GM15510 (cell line): ENCODE results near the gene CBX4.

ENCODE experiments used
- POLR2A ChIP-seq: IDR thresholded peaks from 3 replicates; pipeline ENCODE4 v1.6.1; 2011; ENCODE audit warnings: borderline replicate concordance; ENCODE audit not compliant: insufficient read length; ENCODE audit errors: extremely low read depth

The CBX4 gene

DNA sequence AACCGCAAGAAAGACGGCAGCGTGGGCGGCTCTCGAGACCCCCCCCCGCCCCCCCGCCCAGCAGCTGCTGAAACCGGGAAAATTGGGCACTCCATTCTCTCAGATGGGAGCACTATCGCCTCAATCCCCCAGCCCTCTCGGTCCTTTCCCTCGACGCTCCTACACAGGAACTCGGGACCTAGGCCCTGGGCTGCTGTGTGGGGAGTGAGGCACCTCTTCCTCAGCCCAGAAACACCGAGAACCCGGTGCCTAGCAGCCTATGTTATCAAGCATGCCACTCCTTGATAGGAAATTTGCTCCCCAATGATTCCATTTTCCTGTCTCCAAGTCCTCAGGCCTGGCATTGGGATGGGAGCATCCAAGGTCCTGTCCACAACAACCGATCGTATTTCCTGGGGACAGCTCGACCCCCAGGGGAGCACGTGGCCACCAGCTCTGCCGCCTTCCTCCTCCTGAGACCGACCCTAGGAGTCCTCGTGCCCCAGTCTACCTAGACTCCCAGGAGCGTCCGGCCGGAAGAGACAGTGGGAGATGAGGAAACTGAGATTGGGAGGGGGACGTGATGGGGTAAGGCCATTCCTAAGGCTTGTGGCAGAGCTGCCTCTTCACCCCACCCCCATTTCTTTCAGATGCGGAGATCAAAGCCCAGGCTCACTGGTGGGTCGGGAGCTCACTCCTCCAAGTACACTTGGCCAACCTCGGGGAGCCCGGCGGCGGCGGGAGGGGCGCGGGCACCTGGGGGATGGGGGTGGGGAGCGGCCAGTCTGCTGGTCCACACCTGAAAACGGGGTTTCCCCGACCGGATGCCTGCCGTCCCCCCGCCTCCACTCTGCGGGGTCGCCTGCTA, 24.9 kb downstream of the CBX4 start:
- no peak for TF ChIP-seq POLR2A

DNA sequence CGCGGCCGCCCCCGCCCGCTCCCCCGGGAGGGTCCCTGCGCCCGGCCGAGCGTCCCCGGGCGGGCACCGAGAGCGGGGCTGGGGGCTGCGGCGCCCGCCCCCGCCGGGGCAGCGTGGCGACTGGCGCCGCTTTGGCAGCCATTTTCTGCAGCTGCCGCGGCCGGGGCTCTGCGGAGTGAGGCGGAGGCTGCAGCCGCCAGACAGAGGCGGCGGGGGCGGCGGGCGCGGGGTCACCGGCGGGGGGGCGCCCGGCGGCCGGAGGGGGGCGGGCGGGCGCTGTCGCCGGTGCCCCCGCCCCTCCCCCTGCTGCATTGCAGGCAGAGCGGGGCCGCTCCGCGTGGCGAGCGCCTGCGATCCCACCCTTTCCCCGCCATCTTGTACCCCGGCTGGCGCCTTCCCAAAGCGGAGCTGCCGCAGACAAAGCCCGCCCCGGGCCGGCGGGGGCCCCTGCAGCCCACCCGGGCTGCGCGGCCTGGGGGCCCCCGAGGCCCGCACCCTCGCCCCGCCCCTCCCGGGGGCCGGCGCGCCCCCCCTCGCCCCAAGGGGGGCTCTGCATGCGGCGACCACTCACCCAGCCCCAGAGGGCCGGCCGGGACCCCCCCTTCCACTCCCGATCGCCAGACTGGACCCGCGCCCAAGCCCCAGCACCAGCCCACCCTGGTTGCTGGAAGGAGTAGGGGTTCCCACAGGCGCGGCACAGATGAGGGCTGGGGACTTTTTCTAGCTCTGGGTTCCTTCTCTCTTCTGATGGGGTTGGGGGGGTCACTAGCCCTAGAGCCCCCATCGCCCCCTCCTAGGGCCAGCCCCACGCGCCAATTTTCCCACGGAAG, 25.7 kb downstream of the CBX4 start:
- TF ChIP-seq POLR2A, result no peak

DNA sequence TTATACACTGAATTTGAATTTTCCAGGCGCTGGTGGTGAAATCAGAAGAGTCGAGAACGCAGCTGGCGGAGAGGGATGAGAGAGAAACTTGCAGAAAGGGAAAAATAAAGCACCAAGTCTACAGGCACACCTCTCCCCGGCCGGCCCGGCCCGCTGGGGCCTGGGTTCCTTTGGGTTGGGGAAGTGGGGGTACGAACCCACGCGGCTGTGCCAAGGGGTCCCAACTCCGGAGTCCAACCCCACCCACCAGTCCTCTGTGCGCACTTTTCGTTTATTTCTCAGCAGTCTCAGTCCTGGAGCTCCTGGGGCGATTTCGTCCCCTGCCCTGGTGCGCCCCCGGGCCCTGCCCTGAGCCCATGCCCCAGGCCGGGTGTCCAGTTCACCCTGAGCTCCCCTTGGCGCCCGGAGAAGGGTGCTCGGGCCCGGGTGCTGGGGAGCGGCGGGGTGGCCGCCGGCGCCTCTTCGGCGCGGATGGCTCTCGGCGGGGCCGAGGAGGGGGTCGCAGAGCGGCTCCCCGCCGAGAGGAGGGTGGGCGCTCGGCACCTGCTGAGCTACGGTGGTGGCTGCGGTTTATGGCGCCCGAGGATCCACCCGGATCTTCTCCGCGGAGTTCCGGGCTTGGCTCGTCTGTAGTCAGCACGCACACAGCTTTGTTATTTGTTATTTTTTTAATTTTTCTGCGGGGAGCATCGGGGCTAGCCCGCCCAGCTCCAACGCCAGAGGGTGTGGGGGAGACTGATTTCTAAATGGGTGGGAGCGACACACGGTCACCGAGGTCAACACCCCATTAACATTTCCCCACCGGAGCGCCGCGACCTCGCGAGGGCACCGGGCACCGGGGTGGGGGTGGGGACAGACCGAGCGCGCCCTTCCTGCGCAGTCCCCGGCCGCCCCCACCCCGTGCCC, 26.6 kb downstream of the CBX4 start:
- no peak for TF ChIP-seq POLR2A

DNA sequence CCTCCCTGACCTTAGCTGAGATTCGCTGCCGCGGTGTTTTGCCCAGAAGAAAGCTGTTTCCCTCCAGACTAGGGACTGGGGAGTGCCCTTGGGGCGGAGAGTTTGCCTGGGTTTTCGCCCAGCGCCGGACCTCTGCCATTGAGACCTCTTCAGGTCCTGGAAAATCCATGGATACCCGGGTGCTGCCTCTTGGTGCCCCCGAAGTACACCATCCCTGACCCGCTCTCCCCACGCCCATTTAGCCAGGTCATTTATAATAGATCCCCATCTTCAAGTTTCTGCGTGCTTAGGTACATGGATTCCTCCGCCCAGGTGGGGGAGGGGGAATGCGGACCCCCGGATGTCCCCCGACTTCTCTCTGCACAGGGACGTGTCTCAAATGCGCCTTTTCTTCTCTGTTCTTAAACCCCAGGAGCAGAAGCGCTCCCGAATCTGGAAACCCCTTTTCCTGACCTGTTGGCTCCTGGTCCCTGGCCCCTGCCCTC, 27.3 kb downstream of the CBX4 start:
- no peak for TF ChIP-seq POLR2A

DNA sequence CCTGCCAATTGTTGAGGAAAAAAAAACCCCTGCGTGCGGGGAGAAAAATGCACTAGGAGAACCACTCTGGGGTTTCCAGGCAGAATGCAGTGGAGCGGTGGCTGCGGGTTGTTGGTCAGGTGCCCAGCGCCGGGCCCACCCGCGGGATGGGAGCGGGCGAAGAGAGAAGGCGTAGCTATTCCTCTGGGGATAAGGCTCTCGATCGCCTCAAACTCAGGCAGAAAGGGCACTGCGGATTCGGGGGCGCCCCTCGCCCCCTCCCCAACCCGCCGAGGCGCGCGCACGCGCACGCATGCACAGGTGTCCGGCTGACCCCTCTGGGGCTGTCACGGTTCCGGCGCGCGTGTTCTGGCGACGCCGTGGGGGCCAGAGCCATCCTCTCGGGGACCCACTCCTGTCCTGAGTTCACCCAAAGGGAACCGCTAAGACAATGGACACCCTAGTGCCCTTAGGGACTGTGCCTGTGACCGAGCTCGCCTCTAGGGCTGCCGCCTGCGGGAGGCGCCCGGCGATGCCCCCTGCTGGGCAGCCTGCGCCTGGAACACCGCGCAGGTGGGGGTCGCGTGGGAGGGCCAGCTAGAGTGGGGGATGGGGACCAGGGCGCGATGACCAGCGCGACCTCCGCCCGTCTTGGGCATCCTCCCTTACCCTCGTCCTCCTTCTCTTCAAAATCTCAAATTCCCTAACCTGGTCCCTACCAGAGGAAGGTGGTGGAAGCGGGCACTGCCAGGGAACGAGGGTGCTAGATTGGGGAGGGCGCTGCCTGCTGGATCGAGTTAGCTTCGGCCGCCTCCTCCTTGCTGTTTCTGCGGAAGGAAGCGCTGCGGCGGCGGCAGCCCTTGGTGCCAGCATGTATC, 28.0 kb downstream of the CBX4 start:
- no peak for TF ChIP-seq POLR2A

DNA sequence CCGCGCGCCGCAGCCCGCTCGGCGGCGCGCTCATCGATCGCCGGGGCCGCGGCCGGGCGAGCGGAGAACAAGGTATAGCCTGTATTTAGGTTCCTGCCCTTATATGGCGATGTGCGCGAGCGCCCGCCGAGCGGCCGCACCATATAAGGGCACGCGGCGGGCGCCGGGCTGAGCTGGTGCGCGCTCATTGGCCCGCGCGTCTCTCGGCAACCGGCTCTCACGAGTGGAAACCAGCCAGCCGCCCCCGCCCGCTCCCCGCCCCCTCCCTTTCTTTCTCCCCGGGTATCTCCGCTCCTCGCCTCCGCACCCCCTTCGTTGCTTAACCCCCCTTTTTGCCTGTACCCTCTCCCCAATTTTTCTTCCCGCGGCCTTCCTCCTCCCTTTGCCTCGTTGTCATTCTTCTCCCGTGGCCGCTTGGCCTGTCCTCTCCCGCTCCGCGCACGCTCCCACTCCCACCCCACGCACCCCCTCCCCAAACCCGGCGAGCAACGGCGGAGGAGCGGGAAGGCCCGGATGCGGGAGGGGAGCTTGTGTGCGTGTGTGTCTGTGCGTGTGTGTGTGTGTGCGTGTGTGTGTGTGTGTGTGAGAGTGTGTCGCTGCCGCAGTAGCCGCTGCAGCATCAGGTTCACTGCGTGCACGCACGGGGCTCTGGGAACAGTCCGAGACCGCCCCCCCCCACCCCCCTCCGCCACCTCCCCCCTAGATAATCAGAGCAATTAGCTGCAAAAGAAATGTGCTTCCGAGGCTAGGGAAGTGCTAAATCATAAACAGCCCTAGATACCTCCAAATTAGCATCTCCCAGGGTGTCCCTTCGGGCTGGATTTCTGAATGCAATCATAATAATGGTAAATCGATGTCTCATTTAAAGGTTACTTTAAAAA, 28.9 kb downstream of the CBX4 start:
- TF ChIP-seq POLR2A, result no peak

DNA sequence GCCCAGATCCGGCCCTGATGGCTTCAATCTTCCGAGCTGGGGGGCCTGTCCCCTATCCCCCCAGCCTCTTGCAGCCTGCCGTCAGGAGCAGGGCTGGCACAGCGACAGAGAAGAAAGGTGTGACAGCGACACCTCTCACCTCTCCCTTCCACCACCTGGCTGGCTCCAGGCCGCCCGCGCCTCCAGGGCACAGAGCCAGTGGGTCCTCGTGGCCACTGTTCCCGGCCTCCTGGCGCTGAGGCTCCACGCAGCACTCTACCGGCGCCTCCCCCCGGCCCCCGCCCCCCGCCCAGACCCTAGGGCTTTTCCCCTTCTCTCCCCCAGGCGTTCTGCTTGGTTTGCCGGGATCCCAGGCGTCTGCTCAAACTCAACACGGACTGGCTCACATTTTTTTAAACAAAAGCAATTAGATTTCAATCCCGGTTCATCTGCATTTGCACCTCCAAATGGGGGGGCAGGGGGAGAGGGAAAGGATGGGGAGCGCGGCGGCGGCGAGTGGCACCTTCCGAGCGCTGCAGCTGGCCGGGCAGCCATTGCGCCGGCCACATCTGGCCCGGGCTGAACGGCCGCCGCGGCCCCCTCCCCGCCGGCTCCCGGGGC, 29.6 kb downstream of the CBX4 start:
- TF ChIP-seq POLR2A, result no peak

DNA sequence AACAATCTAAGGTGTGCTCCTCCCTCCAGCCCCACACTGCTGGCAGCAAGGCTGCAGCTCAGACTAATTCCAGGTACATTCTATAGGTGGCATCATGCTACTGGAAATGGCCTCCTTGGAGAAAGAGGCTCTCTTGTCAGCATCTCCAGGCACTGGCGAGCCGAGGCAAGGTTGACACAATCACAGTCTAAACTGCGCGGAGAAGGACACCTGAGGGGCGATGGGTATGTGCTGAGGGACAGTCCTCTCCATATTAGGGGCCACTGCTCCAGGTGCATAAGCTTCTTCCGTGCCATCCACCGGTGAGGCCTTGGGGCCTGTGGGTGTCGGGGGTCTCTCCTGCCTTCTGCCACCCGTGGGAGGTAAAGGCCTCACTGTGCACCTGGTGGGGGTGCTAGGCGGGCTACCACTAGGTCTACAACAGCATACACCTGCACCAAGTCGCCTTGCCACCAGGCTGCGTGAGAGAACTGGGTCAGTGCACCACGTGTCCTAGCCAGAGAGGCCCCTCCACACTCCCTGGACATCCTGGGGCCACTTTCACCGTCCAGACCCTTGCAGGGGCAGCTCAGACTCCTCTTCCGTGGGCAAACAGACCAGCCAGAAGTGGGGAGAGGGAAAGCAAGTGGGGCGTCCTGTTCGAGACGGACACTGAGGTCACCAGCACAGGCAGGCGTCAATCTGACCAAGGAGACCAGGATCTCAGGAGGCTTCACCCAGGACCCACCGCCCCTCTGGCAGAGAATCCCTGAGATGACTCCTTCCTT, 30.3 kb downstream of the CBX4 start:
- no peak for TF ChIP-seq POLR2A

DNA sequence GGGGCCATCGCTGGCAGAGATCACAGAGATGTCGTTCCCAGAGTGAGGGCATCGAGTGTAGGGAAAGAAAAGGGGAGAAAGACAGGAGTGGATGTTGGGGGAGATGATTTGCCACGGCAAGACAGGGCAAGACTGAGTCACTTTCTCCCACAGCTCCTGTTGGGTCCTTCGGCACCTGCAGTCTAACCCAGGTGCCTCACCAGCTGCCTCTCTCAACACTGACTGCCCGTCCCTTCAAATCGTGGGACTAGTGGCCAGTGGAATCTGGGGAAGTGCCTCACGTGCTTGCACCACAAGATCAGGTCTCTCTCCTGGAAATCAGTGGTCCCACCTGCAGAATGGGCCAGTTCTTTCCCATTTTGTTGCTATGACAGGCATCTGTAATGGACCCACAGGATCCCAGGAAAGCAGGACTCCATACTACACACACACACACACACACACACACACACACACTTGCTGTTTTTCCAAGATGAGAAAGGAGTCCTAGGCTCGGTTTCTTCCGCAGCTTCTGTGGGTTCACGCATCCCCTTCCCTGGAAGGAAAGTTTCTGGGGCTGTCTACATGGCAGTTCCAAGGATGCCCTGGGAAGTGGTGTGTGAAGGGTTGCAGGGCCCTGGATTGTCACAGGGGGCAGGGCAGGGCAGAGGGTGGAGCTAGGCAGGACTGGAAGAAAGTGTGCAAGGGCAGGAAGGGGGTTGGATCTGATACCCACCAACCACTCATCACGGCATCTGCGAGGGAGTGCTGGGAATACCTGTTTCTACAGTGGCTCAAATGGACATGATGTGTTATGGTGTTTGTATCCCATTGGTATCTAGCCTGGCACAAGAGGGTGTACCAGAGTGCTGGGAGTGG, 32.1 kb downstream of the CBX4 start:
- TF ChIP-seq POLR2A, result no peak

DNA sequence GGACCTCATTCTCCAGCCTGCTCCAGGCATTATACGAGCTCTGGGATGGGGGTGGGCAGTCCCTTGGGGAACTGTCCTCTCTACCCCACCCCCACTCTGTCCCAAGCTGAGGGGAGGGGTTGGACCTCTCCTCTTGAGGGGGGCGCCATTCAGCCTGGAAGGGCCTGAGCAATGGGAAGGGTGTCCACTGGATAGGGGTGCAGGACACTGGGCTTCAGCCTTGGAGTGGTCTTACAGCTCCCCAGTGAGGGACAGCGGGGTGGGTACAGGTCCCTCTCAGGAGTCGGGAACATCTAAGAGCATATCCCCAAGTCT, 32.8 kb downstream of the CBX4 start:
- no peak for TF ChIP-seq POLR2A
